GM13977 (cell line): ENCODE data around the gene BICDL1.
"Not testable (repeated sequence)": the region's sequence is repeated elsewhere in the genome, so short reads cannot be mapped to it uniquely, and the experiment has no call there.

ENCODE experiments used
- DNase-seq: peaks from one replicate; pipeline ENCODE4 v3.0.0; 2012; ENCODE audit warnings: low spot score
- CTCF ChIP-seq: IDR thresholded peaks from 2 replicates; pipeline ENCODE4 v1.5.1; 2012; ENCODE audit warnings: mild to moderate bottlenecking, control low read depth; ENCODE audit not compliant: insufficient read depth; ENCODE audit errors: extremely low read depth, missing control alignments
- in situ Hi-C: fragments of 300-500 bp; cut with MboI; formaldehyde crosslinking; loops from one replicate; pipeline ENCODE4 v1.12.0; 2022; ENCODE audit warnings: low sequenced_read_pairs, low pct_unique_long_range_greater_than_20kb, mixed read lengths, inconsistent platforms; ENCODE audit not compliant: unreplicated experiment

Gene BICDL1

GRCh38 chr12:120032242-120032641, 43.2 kb downstream of the BICDL1 start:
- TF ChIP-seq CTCF = no peak
- in situ Hi-C loops = no loop called here

GRCh38 chr12:120037851-120038250, 48.8 kb downstream of the BICDL1 start:
- in situ Hi-C loops = no loop called here
- DNase-seq = no peak
- no peak for TF ChIP-seq CTCF

More at GRCh38 chr12:120032242-120032641, 43.2 kb downstream of the BICDL1 start:
- DNase-seq = no peak

GRCh38 chr12:120039711-120040110, 50.7 kb downstream of the BICDL1 start:
- TF ChIP-seq CTCF = no peak
- no peak for DNase-seq
- in situ Hi-C loops = no loop called here

GRCh38 chr12:120041386-120042231, 52.6 kb downstream of the BICDL1 start:
- in situ Hi-C loops = no loop called here
- no peak for DNase-seq
- no peak for TF ChIP-seq CTCF

GRCh38 chr12:120045367-120045766, 56.3 kb downstream of the BICDL1 start:
- DNase-seq, in situ Hi-C loops: not testable (repeated sequence)

GRCh38 chr12:120047072-120047471, 58.0 kb downstream of the BICDL1 start:
- no peak for DNase-seq
- TF ChIP-seq CTCF = no peak
- in situ Hi-C loops = no loop called here

- in situ Hi-C loops = no loop called here
- DNase-seq = no peak
- no peak for TF ChIP-seq CTCF
Measured at GRCh38 chr12:120048263-120048662, 59.2 kb downstream of the BICDL1 start.
